GM21786 (cell line): ENCODE measurements around the gene CPLX3.

Experiments used
- ATAC-seq: cut with Tn5 transposase; IDR thresholded peaks from one replicate; pipeline ENCODE4 v1.9.1; 2021; ENCODE audit not compliant: unreplicated experiment

CPLX3 gene

DNA sequence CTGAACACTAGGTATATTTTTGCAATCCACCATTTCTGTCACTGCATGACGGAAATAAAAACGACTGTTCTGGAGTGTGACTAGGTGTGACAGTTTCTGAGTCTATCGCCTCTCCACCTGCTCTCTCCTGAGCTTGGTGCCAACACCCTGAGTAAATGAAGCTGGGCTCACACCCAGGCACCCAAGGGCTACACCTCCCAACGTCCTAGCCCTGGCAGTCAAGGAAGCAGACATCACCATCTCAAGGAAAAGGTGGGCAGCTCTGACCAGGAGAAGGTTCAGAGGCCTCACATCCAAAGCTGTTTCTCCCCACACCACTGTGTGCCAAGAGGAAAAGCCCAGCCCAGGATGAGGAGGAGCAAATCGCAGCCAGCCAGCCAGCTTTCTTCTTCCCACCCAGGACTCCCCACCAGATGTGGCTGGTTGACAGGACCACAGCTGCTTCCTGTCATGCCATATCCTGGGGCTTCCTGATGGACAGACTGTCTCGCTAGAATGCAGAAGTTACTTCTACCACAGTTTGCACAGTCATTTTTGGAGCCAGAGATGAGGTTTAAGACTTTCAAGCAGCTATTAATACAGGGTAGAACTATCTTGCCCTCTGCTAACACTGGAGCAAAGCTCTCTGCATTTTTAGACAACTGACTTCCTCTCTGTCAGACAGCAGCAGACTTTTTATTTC is 43.4 kb downstream of the CPLX3 start:
- ATAC-seq = peak; percentile 64

DNA sequence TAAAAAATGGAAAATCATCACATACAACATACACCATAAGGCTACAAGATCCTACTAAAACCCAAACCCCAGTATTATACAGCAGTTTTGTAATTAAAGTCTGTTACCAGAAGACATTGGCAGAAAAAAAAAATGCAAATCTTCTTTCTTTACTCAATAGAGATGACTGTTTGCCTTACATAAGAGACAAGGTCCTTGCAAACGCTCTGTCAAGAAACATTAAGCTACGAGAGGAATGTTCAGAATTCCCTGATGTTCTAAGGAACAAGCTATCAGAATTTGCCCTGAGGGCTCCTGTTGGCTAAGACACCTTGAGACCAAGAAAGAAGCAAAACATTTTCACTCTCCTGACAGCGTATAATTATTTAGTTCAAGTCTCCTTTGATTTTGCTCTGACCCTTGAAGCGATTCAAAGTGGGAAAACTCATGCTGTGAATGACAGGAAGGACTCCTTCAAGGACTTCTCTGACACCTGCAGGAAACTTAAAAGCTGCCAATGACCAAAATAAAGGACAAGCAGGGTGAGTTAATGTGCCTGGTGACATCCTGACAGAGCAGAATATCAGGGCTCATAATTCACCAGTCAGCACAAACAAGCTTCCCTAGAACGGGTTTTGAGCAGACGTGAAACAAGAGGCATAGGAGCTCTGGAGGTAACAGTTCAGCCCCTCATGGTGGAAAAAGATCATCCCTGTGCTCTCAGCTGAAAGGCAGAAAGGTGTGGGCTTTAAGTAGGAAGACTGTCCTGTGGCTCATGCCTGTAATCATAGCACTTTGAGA is 44.2 kb downstream of the CPLX3 start:
- ATAC-seq = no peak

DNA sequence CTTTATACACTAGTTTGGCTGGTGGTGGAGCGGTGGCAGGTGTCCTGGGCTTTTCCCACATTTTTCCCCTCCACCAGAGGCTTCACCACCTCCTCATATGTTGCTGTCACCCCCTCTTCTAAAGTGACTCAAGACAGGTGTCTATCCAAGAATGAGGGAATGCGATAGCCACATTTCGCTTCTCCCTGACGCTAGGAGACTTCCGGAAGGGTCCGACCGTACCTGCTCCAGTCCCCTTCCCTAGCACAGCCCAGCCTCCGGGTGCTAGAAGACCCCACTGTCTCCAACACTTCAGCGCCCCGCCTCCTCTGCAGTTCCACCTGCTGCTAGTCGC is 46.2 kb downstream of the CPLX3 start:
- no peak for ATAC-seq

DNA sequence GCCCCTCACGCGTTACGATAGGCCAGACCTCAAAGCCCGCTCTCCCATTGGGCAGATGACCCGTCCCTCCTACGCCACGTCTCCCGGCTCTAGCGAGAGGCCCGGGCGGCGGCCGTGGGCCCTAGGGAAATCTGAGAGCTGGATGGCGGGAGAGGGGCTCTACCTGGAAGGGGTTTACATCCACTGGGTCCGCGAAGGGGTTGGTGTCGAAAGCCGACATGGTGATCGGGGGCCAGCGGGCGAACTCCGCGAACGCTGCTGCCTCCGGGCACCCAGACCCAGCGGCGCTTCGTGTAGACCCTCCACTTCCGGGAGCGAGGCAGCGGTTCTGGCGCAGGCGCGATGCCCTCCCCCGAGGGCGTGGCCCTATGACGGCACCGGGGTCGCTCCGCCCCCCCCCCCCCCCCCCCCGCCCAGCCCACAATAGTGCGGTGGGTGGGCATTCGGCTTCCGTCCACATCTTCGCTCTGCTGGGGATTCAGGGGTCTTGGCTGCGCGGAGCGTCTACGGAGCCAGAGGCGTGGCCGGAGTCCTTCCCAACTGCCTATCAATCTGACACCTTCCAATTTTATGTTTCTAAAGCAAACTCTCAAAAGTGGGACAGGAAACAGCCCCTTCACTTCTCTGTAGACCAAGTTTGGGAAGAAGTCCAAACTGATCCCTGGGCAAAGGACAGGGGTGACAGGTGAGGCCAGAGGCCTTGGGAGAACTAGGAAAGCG is 46.8 kb downstream of the CPLX3 start, which contains the start of gene SCAMP2:
Gene SCAMP2 (minus strand): TSS at position 330 of the 720 bp plus-strand sequence. CDS start 110 bp downstream, at position 220.
- peak; percentile 68 for ATAC-seq

DNA sequence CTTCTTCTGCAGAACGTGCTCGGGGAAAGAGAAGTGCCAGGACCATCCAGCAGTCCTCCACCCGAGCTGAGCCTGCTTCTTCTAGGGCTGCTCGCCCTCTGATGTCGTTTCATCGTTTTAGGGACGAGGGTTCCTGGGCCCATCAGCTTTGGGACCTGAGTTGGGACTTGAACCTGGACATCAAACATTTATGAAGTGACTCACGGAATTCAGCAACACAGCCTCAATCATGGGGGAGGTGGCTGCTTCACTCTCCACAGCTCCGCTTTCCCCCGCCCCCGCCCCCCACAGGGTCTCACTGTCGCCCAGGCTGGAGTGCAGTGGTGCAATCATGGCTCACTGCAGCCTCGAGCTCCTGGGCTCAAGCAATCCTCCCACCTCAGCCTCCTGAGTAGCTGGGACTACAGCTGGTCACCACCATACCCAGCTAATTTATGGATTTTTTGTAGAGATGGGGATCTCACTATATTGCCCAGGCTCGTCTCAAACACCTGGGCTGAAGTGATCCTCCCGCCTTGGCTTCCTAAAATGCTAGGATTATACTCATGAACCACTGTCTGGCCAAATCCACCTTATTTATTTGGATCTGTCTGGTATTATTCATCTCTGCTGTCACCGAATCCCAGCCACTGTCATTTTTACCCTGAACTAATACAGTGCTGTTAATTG is 47.5 kb downstream of the CPLX3 start:
- no peak for ATAC-seq

DNA sequence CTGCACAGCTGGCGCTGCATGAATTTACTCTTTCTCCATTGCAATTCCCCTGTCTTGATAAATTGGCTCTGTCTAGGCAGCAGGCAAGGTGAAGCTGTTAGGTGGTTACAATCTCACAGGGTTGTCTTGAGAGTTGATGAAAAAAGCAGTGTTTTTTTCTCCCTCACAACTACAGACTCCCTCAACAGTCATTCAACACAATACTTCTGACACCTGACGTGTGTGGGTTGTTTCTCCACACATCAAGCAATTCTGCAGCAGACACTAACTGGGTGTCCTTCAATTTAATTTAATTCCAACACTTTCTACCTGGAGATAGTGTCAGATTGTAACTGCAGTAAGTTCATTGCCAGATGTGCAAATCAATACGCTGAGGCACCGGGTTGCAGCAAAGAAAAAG is 51.8 kb downstream of the CPLX3 start:
- ATAC-seq = no peak
